Astrocyte (in vitro differentiated cells and primary cell): ENCODE measurements around the gene MYOZ3. TPM values are rescaled to one million over a fixed set of nuclear protein-coding genes. Genes with fewer than 3 reads are reported as not detected.
A peak's percentile ranks its signal among the peaks of the same experiment; 100 is the strongest.

Experiments used
- DNase-seq: peaks from one replicate; pipeline ENCODE4 v3.0.0-alpha.2; 2010; ENCODE audit warnings: low read depth
- FAIRE-seq: peaks from 2 replicates; lab custom pipeline; 2011; peaks lifted over from hg19 to GRCh38; lab: Jason Lieb, UNC
- H2AFZ ChIP-seq: 2 replicates; pipeline ENCODE4 v1.6.0; 2012; ENCODE audit warnings: low read depth, low read length, inconsistent platforms
- H3K27ac ChIP-seq: 2 replicates; pipeline ENCODE4 v1.5.1; 2011; ENCODE audit warnings: low read depth, low read length, inconsistent platforms
- H3K27me3 ChIP-seq: 2 replicates; pipeline ENCODE4 v1.6.0; 2011; ENCODE audit warnings: low read length, inconsistent platforms; ENCODE audit not compliant: insufficient read depth
- H3K36me3 ChIP-seq: 2 replicates; pipeline ENCODE4 v1.5.1; 2011; ENCODE audit warnings: low read length, inconsistent platforms; ENCODE audit not compliant: insufficient read depth
- H3K4me1 ChIP-seq: 2 replicates; pipeline ENCODE4 v1.5.1; 2011; ENCODE audit warnings: low read length, inconsistent platforms; ENCODE audit not compliant: insufficient read depth
- H3K4me2 ChIP-seq: 2 replicates; pipeline ENCODE4 v1.6.0; 2012; ENCODE audit warnings: low read length, inconsistent platforms
- H3K4me3 ChIP-seq: 2 replicates; pipeline ENCODE4 v1.5.1; 2011; ENCODE audit warnings: low read depth, mild to moderate bottlenecking, low read length, inconsistent platforms; ENCODE audit not compliant: insufficient read depth
- H3K79me2 ChIP-seq: 2 replicates; pipeline ENCODE4 v1.6.0; 2012; ENCODE audit warnings: mild to moderate bottlenecking, low read length, inconsistent platforms; ENCODE audit not compliant: insufficient read depth
- H3K9ac ChIP-seq: 2 replicates; pipeline ENCODE4 v1.6.0; 2012; ENCODE audit warnings: mild to moderate bottlenecking, low read length, inconsistent platforms
- H3K9me3 ChIP-seq: 2 replicates; pipeline ENCODE4 v1.5.1; 2012; ENCODE audit warnings: low read depth, mild to moderate bottlenecking, low read length, inconsistent platforms; ENCODE audit not compliant: insufficient read depth
- H4K20me1 ChIP-seq: 2 replicates; pipeline ENCODE4 v1.6.0; 2012; ENCODE audit warnings: low read length, inconsistent platforms; ENCODE audit not compliant: insufficient read depth
- H3K27ac Mint-ChIP-seq: one replicate; pipeline ENCODE4 v1.8.0; 2021; ENCODE audit warnings: mild to moderate bottlenecking, mixed read lengths; ENCODE audit not compliant: unreplicated experiment
- H3K27me3 Mint-ChIP-seq: one replicate; pipeline ENCODE4 v1.8.0; 2021; ENCODE audit warnings: low read depth, mixed read lengths; ENCODE audit not compliant: unreplicated experiment
- H3K36me3 Mint-ChIP-seq: one replicate; pipeline ENCODE4 v1.8.0; 2021; ENCODE audit warnings: low read depth, mixed read lengths; ENCODE audit not compliant: unreplicated experiment
- H3K4me1 Mint-ChIP-seq: one replicate; pipeline ENCODE4 v1.8.0; 2021; ENCODE audit warnings: low read depth, mixed read lengths; ENCODE audit not compliant: unreplicated experiment
- H3K4me3 Mint-ChIP-seq: one replicate; pipeline ENCODE4 v1.8.0; 2021; ENCODE audit warnings: mild to moderate bottlenecking, moderate library complexity, mixed read lengths; ENCODE audit not compliant: unreplicated experiment
- H3K9me3 Mint-ChIP-seq: one replicate; pipeline ENCODE4 v1.8.0; 2021; ENCODE audit warnings: mild to moderate bottlenecking, mixed read lengths; ENCODE audit not compliant: unreplicated experiment
- EZH2 ChIP-seq: IDR thresholded peaks from 2 replicates; pipeline ENCODE4 v1.6.1; 2012; ENCODE audit warnings: mild to moderate bottlenecking, low read length, inconsistent platforms; ENCODE audit not compliant: insufficient read depth
- total RNA-seq: library from RNA; stranded (reverse); gene quantifications from 2 replicates; pipeline ENCODE4 v1.2.1, GENCODE V29; 2021
- TF ChIP-seq, protein P1 (sequence below): IDR thresholded peaks from 2 replicates; pipeline ENCODE4 v1.5.1; 2011; ENCODE audit warnings: low read depth, mild to moderate bottlenecking, inconsistent platforms, low read length, moderate library complexity; ENCODE audit not compliant: insufficient read depth

Gene MYOZ3
- total RNA-seq, 1 donor from 2014 or later = 5.5 TPM

DNA sequence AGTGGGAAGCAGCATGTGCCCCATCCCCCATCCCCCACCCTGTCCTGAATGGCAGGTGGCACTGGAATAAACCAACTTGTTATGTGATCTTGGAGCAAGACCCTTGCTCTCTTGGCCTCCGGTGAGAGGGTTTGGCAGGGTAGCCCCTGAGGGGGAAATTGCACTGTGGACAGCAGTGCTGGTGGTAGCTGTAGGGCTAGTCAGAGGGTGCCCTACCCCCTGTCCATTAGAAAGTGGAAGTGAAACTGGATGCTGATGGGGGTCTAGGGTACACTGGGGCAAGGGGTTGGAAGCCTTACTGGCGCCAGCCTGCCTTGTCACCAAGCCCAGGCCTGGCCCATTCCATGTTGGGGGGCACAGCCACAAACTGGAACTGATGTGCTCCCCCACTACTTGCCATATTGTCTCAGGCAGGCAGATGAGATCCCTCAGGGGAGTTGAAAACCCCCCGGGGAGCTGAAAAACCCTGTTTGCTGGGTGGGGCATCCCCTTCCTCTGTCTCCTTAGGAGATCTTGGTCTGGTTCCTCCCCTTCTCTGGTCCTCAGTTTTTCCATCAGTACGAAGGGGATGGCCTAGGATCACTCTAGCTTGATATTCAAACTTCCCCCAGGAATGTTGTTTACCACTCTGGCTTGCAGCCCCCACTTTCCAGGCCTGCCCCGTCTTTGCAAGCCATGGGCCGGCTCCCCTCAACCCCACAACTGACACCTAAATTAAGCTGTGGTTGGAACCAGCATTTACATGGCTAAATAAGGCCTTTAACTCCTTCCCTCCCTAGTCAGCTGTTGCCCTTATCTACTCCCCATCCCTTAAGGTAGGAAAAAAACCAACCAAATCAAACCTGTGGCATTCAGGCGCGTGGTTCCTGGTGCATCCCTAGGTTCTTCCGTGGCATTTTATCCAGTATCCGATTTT lies 35.0 kb upstream of the MYOZ3 start:
- no peaks in the 10 kb centered on the region for H3K27me3 ChIP-seq
- Mint-ChIP-seq H3K4me3 (peak overlapping the region; percentile 76), H3K27ac (no peak overlapping the region), H3K9me3 (no peaks in the 10 kb centered on the region), H3K27me3 (peaks cover 7% of the 10 kb centered on the region), H3K36me3 (peaks cover 6% of the 10 kb centered on the region), H3K4me1 (peaks cover 48% of the 10 kb centered on the region)
- H3K4me1 ChIP-seq = peaks cover 59% of the 10 kb centered on the region
- peak overlapping the region; percentile 86 for H3K4me2 ChIP-seq
- no peaks in the 10 kb centered on the region for H3K36me3 ChIP-seq
- peak overlapping the region; percentile 33 for H3K4me3 ChIP-seq
- H3K79me2 ChIP-seq = peaks cover 49% of the 10 kb centered on the region
- DNase-seq (no peak), FAIRE-seq (no peak)
- no peak for TF ChIP-seq EZH2
- TF ChIP-seq, protein P1, sequence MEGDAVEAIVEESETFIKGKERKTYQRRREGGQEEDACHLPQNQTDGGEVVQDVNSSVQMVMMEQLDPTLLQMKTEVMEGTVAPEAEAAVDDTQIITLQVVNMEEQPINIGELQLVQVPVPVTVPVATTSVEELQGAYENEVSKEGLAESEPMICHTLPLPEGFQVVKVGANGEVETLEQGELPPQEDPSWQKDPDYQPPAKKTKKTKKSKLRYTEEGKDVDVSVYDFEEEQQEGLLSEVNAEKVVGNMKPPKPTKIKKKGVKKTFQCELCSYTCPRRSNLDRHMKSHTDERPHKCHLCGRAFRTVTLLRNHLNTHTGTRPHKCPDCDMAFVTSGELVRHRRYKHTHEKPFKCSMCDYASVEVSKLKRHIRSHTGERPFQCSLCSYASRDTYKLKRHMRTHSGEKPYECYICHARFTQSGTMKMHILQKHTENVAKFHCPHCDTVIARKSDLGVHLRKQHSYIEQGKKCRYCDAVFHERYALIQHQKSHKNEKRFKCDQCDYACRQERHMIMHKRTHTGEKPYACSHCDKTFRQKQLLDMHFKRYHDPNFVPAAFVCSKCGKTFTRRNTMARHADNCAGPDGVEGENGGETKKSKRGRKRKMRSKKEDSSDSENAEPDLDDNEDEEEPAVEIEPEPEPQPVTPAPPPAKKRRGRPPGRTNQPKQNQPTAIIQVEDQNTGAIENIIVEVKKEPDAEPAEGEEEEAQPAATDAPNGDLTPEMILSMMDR = no peak
- H2AFZ ChIP-seq = no peak overlapping the region
- peaks cover 22% of the 10 kb centered on the region for H4K20me1 ChIP-seq
- no peak overlapping the region for H3K27ac ChIP-seq
- peak overlapping the region; percentile 80 for H3K9ac ChIP-seq
- H3K9me3 ChIP-seq = no peaks in the 10 kb centered on the region

DNA sequence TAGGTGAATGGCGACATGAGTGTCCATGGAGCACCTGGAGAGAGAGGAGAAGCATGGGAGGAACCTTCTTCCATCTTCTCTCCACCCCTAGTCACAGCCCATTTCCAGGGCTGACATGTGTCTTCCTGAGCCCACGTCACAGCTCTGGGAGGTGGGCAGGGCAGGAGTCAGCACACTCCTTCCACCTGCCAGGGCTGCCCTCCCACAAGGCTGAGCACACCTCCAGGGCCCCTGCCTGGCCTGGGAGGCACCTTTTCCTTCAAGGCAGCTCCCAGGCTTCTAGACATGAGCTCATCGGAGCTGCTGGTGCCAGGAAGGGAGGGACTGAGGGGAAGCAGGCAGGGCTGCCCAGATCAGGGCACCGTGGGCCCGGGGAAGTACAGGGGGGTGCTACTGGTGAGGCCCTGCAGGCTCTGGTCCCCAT lies 34.2 kb upstream of the MYOZ3 start:
- Histone ChIP-seq H3K27me3 (no peaks in the 10 kb centered on the region), H3K4me3 (no peak overlapping the region), H3K27ac (peak overlapping the region; percentile 7), H3K9ac (peak overlapping the region; percentile 80), H2AFZ (no peak overlapping the region), H3K4me2 (peak overlapping the region; percentile 86), H3K36me3 (no peaks in the 10 kb centered on the region), H4K20me1 (peaks cover 25% of the 10 kb centered on the region), H3K4me1 (peaks cover 55% of the 10 kb centered on the region), H3K79me2 (peaks cover 50% of the 10 kb centered on the region), H3K9me3 (no peaks in the 10 kb centered on the region)
- peaks cover 6% of the 10 kb centered on the region for H3K36me3 Mint-ChIP-seq
- H3K27ac Mint-ChIP-seq = no peak overlapping the region
- peak overlapping the region; percentile 20 for H3K4me3 Mint-ChIP-seq
- peaks cover 50% of the 10 kb centered on the region for H3K4me1 Mint-ChIP-seq
- H3K9me3 Mint-ChIP-seq = no peaks in the 10 kb centered on the region
- FAIRE-seq (no peak), DNase-seq (peak; percentile 56)
- H3K27me3 Mint-ChIP-seq = peaks cover 7% of the 10 kb centered on the region
- TF ChIP-seq, protein P1 = no peak
- TF ChIP-seq EZH2 = no peak
